Fibroblast of pulmonary artery (primary cell): Measurements from ENCODE around the gene ARSD.
A peak's percentile ranks its signal among the peaks of the same experiment; 100 is the strongest.
"Not testable (repeated sequence)": the region's sequence is repeated elsewhere in the genome, so short reads cannot be mapped to it uniquely, and the experiment has no call there.

ENCODE experiments used
- DNase-seq: peaks from one replicate; pipeline ENCODE4 v3.0.0-alpha.2; 2010; ENCODE audit warnings: low read depth
- H3K4me3 ChIP-seq: replicated peaks from 2 replicates; pipeline ENCODE4 v1.5.1; 2011; ENCODE audit warnings: low read depth, mild to moderate bottlenecking, control low read depth, low read length, moderate library complexity
- TF ChIP-seq, protein P1 (sequence below): IDR thresholded peaks from 2 replicates; pipeline ENCODE4 v1.5.1; 2011; ENCODE audit warnings: mild to moderate bottlenecking, control low read depth, low read length, inconsistent platforms; ENCODE audit errors: missing control alignments

Gene ARSD

DNA sequence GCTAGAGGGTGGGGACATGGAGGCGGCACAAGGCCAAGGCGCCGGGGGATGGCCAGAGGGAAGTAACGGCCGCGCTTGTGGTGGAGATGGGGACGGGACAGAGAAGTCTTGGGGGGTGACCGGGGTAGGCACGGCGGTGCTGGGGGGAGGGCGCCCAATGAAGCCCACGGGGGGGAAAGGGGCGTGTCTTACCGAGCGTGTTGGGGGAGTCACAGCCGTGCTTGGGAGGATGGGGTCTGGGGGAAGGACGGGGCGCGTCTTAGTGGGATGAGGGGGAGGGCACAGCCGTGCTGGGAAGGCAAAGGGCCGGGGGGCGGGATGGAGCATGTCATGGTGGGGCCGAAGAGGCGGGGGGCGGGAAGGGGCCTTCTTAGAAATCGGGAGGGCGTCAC is 952 bp downstream of the ARSD start:
- DNase-seq, result no peak
- H3K4me3 ChIP-seq, result peak overlapping the region; percentile 62
- TF ChIP-seq, protein P1, sequence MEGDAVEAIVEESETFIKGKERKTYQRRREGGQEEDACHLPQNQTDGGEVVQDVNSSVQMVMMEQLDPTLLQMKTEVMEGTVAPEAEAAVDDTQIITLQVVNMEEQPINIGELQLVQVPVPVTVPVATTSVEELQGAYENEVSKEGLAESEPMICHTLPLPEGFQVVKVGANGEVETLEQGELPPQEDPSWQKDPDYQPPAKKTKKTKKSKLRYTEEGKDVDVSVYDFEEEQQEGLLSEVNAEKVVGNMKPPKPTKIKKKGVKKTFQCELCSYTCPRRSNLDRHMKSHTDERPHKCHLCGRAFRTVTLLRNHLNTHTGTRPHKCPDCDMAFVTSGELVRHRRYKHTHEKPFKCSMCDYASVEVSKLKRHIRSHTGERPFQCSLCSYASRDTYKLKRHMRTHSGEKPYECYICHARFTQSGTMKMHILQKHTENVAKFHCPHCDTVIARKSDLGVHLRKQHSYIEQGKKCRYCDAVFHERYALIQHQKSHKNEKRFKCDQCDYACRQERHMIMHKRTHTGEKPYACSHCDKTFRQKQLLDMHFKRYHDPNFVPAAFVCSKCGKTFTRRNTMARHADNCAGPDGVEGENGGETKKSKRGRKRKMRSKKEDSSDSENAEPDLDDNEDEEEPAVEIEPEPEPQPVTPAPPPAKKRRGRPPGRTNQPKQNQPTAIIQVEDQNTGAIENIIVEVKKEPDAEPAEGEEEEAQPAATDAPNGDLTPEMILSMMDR, result no peak

DNA sequence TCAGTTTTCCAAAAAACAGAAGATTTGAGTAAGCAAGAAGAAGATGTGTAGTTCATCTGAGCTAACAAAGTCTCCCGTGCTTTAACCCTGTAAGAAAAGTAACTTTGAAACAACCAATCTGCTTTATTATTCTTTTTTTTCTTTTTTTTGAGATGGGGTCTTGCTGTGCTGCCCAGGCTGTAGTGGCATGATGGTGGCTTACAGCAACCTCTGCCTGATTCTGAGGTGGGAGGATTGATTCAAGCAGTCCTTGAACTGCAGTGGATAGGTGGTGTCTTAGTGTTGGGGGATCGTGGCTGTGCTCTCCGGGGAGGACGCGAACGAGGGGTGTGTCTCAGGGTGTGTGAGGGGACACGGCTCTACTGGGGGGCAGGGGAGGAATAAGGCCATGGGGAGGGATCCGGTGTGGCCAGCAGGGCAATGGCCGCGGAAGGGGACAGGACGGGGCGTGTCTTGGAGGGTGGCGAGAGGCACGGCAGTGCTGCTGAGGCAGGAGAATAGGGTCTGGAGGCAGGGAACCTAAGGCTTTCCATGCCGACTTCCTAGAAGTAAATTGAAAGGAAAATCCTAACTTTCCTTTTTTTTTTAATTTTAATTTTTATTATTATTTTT is 2.4 kb downstream of the ARSD start:
- TF ChIP-seq, protein P1, result no peak
- DNase-seq, result no peak
- H3K4me3 ChIP-seq, result no peak overlapping the region

GRCh38 chrX:2926255-2926654 is 2.9 kb downstream of the ARSD start:
- not testable (repeated sequence) for DNase-seq, H3K4me3 ChIP-seq

GRCh38 chrX:2924151-2924550 is 5.0 kb downstream of the ARSD start:
- DNase-seq, result no peak
- TF ChIP-seq, protein P1, result no peak
- H3K4me3 ChIP-seq, result no peak overlapping the region

GRCh38 chrX:2921750-2922149 is 7.4 kb downstream of the ARSD start:
- TF ChIP-seq, protein P1, result no peak
- DNase-seq, result no peak
- H3K4me3 ChIP-seq, result no peak overlapping the region

GRCh38 chrX:2921193-2921592 is 7.9 kb downstream of the ARSD start:
- TF ChIP-seq, protein P1, result no peak
- no peak for DNase-seq
- H3K4me3 ChIP-seq, result no peak overlapping the region

GRCh38 chrX:2917767-2918166 is 11.4 kb downstream of the ARSD start:
- no peak overlapping the region for H3K4me3 ChIP-seq
- no peak for DNase-seq
- TF ChIP-seq, protein P1, result no peak
